ENCODE results near the gene ARHGEF40.

GRCh38 chr14:21121122-21121521, 51.0 kb downstream of the ARHGEF40 start:
- no peak for TF ChIP-seq CTCF (IDR thresholded peaks at IDR 0.05; ENCODE audit: insufficient read depth, low read length)
- TF ChIP-seq REST (IDR thresholded peaks at IDR 0.05; ENCODE audit: insufficient replicate concordance, low read depth): no peak
- no peak for TF ChIP-seq POLR2AphosphoS5 (IDR thresholded peaks at IDR 0.05; ENCODE audit: low read depth)
- no peak for TF ChIP-seq GABPA (IDR thresholded peaks at IDR 0.05; ENCODE audit: low read depth)
- no peak for TF ChIP-seq SPI1 (IDR thresholded peaks at IDR 0.05; ENCODE audit: borderline replicate concordance, low read depth)

Measured in HL-60 (cell line).